MCF 10A (cell line): ENCODE measurements around the gene MEGF9. TPM values are rescaled to one million over a fixed set of nuclear protein-coding genes. Genes with fewer than 3 reads are reported as not detected.

ENCODE experiments used
- BruUV-seq: library from RNA; stranded (reverse); fragments of 400-500 nt; replicated peaks from 2 replicates; lab custom pipeline; 2021; lab: Mats Ljungman, UMichigan
- CTCF ChIA-PET: fragments of 300-600 bp; sonication (Branson Sonifier 250); formaldehyde crosslinking; extraction: SDS; loops from one replicate; lab custom pipeline; 2021; ENCODE audit warnings: antibody characterized with exemption, inconsistent platforms; lab: Yijun Ruan, JAX
- POLR2A ChIA-PET: fragments of 300-600, 350-650 bp; sonication (Branson Sonifier 250); formaldehyde crosslinking; extraction: SDS; loops from one replicate; lab custom pipeline; 2020; ENCODE audit warnings: antibody characterized with exemption, inconsistent platforms; lab: Yijun Ruan, JAX
- DNase-seq: peaks from one replicate; pipeline ENCODE4 v3.0.0-alpha.2; 2018; ENCODE audit not compliant: unreplicated experiment
- H3K27ac Mint-ChIP-seq: one replicate; pipeline ENCODE4 v1.8.0; 2022; ENCODE audit warnings: mild to moderate bottlenecking, low read depth, mixed read lengths; ENCODE audit not compliant: unreplicated experiment
- H3K27me3 Mint-ChIP-seq: one replicate; pipeline ENCODE4 v1.8.0; 2022; ENCODE audit warnings: mixed read lengths; ENCODE audit not compliant: insufficient read depth, unreplicated experiment
- H3K36me3 Mint-ChIP-seq: one replicate; pipeline ENCODE4 v1.8.0; 2022; ENCODE audit warnings: mild to moderate bottlenecking, moderate library complexity, mixed read lengths; ENCODE audit not compliant: insufficient read depth, unreplicated experiment
- H3K4me1 Mint-ChIP-seq: one replicate; pipeline ENCODE4 v1.8.0; 2022; ENCODE audit warnings: mixed read lengths; ENCODE audit not compliant: insufficient read depth, unreplicated experiment
- H3K4me3 Mint-ChIP-seq: one replicate; pipeline ENCODE4 v1.8.0; 2022; ENCODE audit warnings: mild to moderate bottlenecking, moderate library complexity, mixed read lengths; ENCODE audit not compliant: unreplicated experiment
- H3K9me3 Mint-ChIP-seq: one replicate; pipeline ENCODE4 v1.8.0; 2022; ENCODE audit warnings: mixed read lengths; ENCODE audit not compliant: unreplicated experiment
- CTCF ChIP-seq: fragments of 200-600 bp; IDR thresholded peaks from one replicate; pipeline ENCODE4 v1.8.0; 2022; ENCODE audit warnings: antibody characterized with exemption, mild to moderate bottlenecking; ENCODE audit not compliant: unreplicated experiment
- intact Hi-C: fragments of 100-400 bp; cut with micrococcal nuclease; formaldehyde crosslinking; loops from 2 replicates; pipeline ENCODE4 v1.14.1; 2022
- total RNA-seq: library from RNA; stranded (reverse); gene quantifications from 2 replicates; pipeline ENCODE4 v1.2.3, GENCODE V29; 2022

Gene MEGF9
- total RNA-seq, 1 experiment from 2014 or later: 5.7 TPM

DNA sequence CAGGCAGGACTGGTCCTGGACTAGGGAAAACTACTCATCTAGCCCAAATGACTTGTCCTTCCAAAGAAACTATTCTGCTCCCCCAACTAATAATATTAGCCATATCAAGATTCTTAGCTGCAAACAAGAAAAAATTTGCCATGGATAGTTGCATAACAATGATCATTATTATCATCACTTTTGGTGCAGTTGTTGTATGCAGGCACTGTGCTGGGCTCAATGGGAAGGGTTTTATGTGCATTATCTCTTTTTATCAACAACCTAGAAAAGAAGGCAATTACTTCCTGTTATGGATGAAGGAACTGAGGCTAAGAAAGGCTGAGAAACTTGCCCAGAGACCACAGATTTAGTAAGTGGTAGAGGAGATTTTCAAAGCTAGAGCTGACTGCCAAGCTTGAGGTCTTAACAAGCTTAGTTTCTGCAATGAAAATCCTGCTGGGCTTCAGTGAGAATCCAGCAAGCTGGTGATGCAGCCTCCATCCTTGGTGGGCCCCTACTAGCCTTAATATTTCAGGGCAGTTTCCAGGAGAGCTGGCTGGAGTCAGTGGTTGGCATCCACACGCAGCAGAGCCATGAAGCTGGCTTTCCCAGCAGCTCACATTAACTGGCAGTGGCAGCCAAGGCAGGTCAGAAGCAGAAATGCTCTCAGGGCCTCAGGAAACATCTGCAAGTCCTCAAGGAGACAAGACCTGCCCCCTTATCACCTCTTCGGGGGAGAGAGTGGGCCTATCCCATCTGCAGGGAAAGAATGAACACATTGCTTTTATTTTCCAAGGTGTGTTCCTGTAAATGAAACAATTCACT, 20.5 kb upstream of the MEGF9 start:
- no TSS peak for BruUV-seq
- Mint-ChIP-seq H3K36me3 (no peaks in the 10 kb centered on the region), H3K4me3 (no peak overlapping the region), H3K9me3 (no peaks in the 10 kb centered on the region), H3K27me3 (no peaks in the 10 kb centered on the region), H3K27ac (no peak overlapping the region), H3K4me1 (peaks cover 24% of the 10 kb centered on the region)
- ChIA-PET CTCF (interaction anchor here (0.8 to 2.9 kb wide), 4 partner anchors 21 to 202 kb away, joined by 3 to 17 read pairs (median 6); no protein-coding TSS in a partner anchor), POLR2A (no interaction called here)
- no peak for TF ChIP-seq CTCF
- DNase-seq: no peak
- intact Hi-C loops: no loop called here

GRCh38 chr9:120733190-120733589, 18.9 kb upstream of the MEGF9 start:
- no peaks in the 10 kb centered on the region for H3K36me3 Mint-ChIP-seq
- peaks cover 24% of the 10 kb centered on the region for H3K4me1 Mint-ChIP-seq
- BruUV-seq: no TSS peak
- H3K27ac Mint-ChIP-seq: no peak overlapping the region
- no peak for DNase-seq
- ChIA-PET POLR2A (interaction anchor here (1.1 to 1.3 kb wide), 2 partner anchors 20 to 60 kb away, joined by 3 to 7 read pairs; partner anchors contain the start of gene FBXW2), CTCF (interaction anchor here (0.6 to 1.2 kb wide), 2 partner anchors 18 to 62 kb away, joined by 4 to 5 read pairs; no protein-coding TSS in a partner anchor)
- H3K9me3 Mint-ChIP-seq: no peaks in the 10 kb centered on the region
- no peak for TF ChIP-seq CTCF
- H3K4me3 Mint-ChIP-seq: no peak overlapping the region
- intact Hi-C loops: no loop called here
- no peaks in the 10 kb centered on the region for H3K27me3 Mint-ChIP-seq

DNA sequence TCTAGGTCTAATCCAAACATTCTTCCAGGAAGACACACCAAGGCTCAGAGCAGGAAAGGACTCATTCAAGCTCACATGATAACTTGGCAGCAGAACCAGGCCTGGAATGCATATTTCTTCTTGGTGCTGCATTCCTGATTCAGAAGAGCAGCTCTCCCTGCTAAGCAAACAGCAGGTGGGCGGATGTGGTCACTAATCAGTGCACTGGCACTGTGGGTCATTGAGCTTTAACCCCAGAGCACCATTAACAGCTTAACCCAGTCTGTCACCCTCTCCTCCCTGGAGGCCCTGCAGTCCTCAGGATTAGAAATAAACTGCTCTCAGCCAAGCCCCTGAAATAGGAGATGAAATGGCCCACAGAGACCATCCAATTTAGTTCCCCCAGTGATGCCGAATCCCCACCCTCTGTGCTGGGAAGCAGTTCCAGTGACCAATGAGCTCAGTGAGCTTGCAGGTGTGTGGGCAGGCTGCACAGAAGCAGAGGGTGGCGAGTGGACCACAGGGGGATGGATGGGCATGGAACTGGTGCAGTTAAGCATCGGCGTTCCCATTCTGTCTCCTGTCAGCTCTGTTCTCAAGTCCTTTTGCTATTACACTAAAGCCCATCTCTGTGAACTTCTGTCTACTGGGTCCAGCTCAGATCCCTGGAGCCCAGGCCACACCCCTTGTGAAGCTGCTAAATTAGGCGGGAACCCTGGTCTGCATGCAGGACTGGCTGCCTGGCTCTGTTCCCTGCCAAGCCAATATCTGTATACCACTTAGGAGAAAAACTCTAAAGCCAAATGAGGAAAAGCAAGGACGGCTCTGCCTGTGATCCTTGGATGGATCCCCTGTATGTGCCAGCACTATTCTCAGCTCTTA, 16.6 kb upstream of the MEGF9 start:
- peak; percentile 84 for DNase-seq
- intact Hi-C loops: no loop called here
- BruUV-seq: no TSS peak
- Mint-ChIP-seq H3K4me3 (no peak overlapping the region), H3K4me1 (peaks cover 22% of the 10 kb centered on the region), H3K27me3 (no peaks in the 10 kb centered on the region), H3K27ac (peak overlapping the region; percentile 27), H3K9me3 (no peaks in the 10 kb centered on the region), H3K36me3 (no peaks in the 10 kb centered on the region)
- TF ChIP-seq CTCF: no peak
- ChIA-PET POLR2A (interaction anchor here (0.7 to 2.5 kb wide), 10 partner anchors 13 to 113 kb away, joined by 3 to 10 read pairs (median 4); partner anchors contain the start of gene MEGF9), CTCF (interaction anchor here (0.5 to 3.2 kb wide), 10 partner anchors 13 to 1635 kb away, joined by 3 to 20 read pairs (median 4); no protein-coding TSS in a partner anchor)
